GM19397 (cell line): ENCODE data around the gene GAS6.
"Not testable (repeated sequence)": the region's sequence is repeated elsewhere in the genome, so short reads cannot be mapped to it uniquely, and the experiment has no call there.

ENCODE experiments used
- ATAC-seq: cut with Tn5 transposase; IDR thresholded peaks from one replicate; pipeline ENCODE4 v1.9.1; 2021; ENCODE audit warnings: mild to moderate bottlenecking, moderate library complexity; ENCODE audit not compliant: unreplicated experiment

GAS6 gene

GRCh38 chr13:113874177-113874576 lies 10.3 kb upstream of the GAS6 start:
- ATAC-seq: no peak

DNA sequence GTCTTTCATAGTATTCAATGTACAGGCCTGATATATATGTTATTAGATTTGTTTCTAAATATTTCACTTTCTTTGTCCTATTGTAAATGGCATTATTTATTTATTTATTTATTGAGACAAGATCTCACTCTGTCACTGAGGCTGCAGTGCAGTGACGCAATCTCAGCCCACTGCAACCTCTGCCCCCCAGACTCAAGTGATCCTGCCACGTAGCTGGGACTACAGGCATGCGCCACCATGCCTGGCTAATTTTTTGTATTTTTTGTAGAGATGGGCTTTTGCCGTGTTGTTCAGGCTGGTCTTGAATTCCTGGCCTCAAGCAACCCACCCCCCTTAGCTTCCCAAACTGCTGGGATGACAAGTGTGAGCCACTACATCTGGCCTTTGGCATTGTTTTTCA lies 5.4 kb upstream of the GAS6 start:
- ATAC-seq: no peak

DNA sequence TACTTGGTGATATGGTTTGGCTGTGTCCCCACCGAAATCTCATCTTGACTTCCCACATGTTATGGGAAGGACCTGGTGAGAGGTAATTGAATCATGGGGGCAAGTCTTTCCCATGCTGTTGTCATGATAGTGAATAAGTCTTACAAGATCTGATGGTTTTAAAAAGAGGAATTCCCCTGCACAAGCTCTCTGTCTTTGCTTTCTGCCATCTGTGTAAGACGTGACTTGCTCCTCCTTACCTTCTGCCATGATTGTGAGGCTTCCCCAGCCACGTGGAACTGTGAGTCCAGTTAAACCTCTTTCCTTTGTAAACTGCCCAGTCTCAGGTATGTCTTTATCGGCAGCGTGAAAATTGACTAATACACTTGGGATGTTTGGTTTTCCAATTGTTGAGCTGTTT lies 4.0 kb upstream of the GAS6 start:
- ATAC-seq: not testable (repeated sequence)

DNA sequence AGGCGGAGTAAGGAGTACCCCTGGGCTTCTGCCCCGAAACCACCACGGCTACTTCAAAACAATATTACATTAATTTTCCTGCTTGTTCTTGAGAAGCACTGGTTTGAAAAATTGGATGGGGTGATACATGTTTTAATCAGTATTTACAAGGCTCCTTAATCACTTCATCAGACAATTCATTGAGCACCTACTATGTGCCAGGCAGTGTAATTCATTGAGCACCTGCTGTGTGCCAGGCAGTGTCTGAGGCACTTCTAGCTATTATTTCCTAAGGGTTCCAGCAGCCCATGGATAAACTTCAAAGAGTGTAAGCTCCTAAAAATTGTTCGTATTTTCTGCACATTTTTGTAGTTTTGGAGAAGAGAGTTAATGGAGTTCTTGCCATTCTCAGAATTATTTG lies 1.6 kb upstream of the GAS6 start:
- ATAC-seq: no peak

GRCh38 chr13:113864273-113864890 lies 506 bp upstream of the GAS6 start:
- ATAC-seq: no peak

DNA sequence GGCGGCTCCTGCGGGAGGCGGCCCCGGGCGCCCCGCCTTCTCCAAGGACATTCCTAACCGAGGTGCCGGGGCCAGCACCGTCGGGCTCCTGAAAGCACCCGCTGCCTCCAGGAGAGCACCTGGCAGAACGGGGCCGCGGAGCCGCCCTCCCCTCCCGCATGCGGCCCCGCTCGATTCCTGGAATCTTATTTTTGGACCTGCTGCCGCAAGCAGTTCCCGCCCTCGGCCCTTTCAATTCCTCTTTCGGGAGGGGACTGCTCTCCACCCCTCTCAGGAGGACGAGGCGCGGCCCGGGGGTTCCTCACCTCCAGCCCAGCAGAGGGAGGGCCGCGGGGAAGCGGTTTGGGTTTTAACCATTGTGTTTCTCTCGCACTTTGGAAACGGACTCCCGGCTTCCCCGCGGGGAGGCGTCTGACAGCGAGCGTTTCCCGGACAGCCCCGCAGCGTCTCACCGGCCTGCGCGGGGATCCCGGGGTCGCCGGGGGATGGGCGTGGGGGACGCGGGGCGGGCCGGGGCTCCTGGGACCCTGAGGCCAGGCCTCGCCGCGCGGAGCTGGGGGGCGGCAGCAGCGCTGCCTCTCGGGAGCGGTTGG lies 849 bp downstream of the GAS6 start:
- ATAC-seq: no peak

GRCh38 chr13:113862191-113862930 lies 1.5 kb downstream of the GAS6 start:
- ATAC-seq: no peak

GRCh38 chr13:113861433-113862030 lies 2.3 kb downstream of the GAS6 start:
- ATAC-seq: no peak

- no peak for ATAC-seq
These were observed 3.0 kb downstream of the GAS6 start for GRCh38 chr13:113860665-113861432.

- no peak for ATAC-seq
These were observed 3.7 kb downstream of the GAS6 start for GRCh38 chr13:113860051-113860664.

DNA sequence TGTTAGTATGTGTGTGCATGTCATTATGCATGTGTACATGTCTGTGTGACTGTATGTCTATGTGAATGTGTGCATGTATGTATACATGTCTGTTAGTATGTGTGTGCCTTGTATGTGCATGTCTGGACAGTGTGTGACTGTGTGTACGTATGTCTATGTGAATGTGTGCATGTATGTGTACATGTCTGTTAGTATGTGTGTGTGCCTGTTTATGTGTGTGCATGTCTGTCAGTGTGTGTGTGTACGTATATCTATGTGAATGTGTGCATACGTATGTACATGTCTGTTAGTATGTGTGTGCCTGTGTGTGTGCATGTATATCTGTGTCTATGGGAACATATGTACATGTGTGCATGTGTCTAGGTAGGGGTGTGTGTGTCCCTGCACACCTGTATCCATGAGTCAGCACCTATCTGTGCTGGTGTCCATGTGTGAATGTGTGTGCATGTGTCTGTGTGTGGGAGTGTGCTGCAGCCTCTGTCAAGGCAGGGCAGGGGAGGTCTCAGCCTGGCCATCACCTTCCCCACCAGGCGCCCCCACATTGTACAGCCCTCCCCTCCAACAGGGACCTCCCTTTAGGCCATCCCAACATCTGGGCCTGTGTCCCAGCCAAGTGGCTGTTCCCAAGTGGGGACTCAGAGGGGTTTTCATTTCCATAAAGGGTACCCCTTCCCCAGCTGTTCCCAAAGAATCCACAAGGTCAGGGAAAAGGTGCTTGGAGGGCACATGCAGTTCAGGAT lies 4.4 kb downstream of the GAS6 start:
- ATAC-seq: no peak

- ATAC-seq: no peak
These were observed 6.2 kb downstream of the GAS6 start for GRCh38 chr13:113857531-113858195.

GRCh38 chr13:113856716-113857065 lies 7.2 kb downstream of the GAS6 start:
- no peak for ATAC-seq

- no peak for ATAC-seq
These were observed 7.8 kb downstream of the GAS6 start for GRCh38 chr13:113855931-113856715.

GRCh38 chr13:113855012-113855921 lies 8.6 kb downstream of the GAS6 start:
- ATAC-seq: no peak

DNA sequence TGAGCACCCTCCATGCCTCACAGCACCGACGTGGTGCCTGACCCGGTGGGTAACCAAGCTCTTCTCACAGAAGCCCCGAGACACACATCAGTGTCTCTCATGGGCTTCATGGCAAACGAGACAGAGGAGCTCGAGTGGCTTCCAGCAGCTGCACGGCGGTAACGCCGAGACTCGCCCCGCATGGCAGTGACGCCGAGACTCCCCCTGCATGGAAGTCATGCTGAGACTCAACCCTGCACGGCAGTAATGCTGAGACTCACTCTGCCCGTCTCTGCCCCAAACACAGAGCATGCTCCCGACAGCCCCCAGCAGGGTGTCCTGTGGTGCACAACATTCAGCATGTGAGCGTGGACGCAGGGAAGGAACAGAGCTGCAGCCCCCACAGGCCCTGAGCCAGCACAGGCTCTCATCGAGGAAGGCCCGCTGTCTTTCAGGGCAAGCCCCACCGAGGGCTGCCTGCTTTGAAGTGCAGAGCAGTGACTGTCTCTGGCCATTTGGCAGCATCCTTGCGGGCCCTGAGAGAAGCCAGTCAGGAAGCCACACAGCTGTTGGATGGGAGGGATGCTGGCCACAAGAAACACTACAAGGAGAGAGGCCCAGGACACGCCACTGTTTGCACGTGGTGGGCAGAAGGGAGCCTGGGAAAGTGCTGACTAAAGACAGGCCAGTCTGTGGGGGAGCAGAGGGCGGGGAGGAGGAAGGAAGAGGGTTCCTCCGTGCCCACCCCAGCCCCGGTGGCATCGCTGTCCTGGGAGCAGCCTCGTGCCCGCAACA lies 9.5 kb downstream of the GAS6 start:
- no peak for ATAC-seq
